BE2C (cell line): ENCODE measurements around the gene ZNF276. TPM values are rescaled to one million over a fixed set of nuclear protein-coding genes. Genes with fewer than 3 reads are reported as not detected.
"Not testable (repeated sequence)": the region's sequence is repeated elsewhere in the genome, so short reads cannot be mapped to it uniquely, and the experiment has no call there.

Experiments
- DNase-seq: peaks from one replicate; pipeline ENCODE4 v3.0.0-alpha.2; 2020
- H3K27me3 ChIP-seq: fragments of 250-450 bp; sonication (Bioruptor Pico); 2 replicates; pipeline ENCODE4 v1.5.1; 2020; ENCODE audit warnings: mild to moderate bottlenecking
- H3K36me3 ChIP-seq: fragments of 250-450 bp; sonication (Bioruptor Pico); 2 replicates; pipeline ENCODE4 v1.5.1; 2020; ENCODE audit warnings: mild to moderate bottlenecking
- H3K4me1 ChIP-seq: fragments of 250-450 bp; sonication (Bioruptor Pico); 2 replicates; pipeline ENCODE4 v1.5.1; 2020
- H3K4me3 ChIP-seq: 2 replicates; pipeline ENCODE4 v1.5.1; 2011; ENCODE audit warnings: low read depth, low read length
- H3K9me3 ChIP-seq: fragments of 250-450 bp; sonication (Bioruptor Pico); 2 replicates; pipeline ENCODE4 v1.5.1; 2020
- polyA plus RNA-seq: library from polyadenylated mRNA; unstranded; fragments of >200 nt; gene quantifications from one replicate; pipeline ENCODE4 v1.2.1, GENCODE V29; 2012; ENCODE audit warnings: low read depth, missing spikeins; ENCODE audit not compliant: insufficient read length, insufficient read depth
- TF ChIP-seq, protein P1 (sequence below): IDR thresholded peaks from 2 replicates; pipeline ENCODE4 v1.5.1; 2012; ENCODE audit warnings: mild to moderate bottlenecking, low read depth, low read length

The ZNF276 gene
- 73.7 TPM for polyA plus RNA-seq

GRCh38 chr16:89720813-89721545, at the start of gene ZNF276, which contains the start of gene VPS9D1:
ZNF276 (plus strand) TSS chr16:89721537; CDS start chr16:89721641, 104 bp downstream.
VPS9D1 (minus strand) TSS chr16:89720898; CDS start chr16:89720861, 37 bp downstream.
- no peaks in the 10 kb centered on the region for H3K9me3 ChIP-seq
- no peaks in the 10 kb centered on the region for H3K27me3 ChIP-seq
- H3K4me1 ChIP-seq = peaks cover 6% of the 10 kb centered on the region; the same call in 1 of the 2 replicates
- H3K4me3 ChIP-seq = peak within 1 kb of the TSS; percentile 64
- DNase-seq = peak; percentile 88
- H3K36me3 ChIP-seq = peaks cover 17% of the 10 kb centered on the region
- TF ChIP-seq, protein P1, sequence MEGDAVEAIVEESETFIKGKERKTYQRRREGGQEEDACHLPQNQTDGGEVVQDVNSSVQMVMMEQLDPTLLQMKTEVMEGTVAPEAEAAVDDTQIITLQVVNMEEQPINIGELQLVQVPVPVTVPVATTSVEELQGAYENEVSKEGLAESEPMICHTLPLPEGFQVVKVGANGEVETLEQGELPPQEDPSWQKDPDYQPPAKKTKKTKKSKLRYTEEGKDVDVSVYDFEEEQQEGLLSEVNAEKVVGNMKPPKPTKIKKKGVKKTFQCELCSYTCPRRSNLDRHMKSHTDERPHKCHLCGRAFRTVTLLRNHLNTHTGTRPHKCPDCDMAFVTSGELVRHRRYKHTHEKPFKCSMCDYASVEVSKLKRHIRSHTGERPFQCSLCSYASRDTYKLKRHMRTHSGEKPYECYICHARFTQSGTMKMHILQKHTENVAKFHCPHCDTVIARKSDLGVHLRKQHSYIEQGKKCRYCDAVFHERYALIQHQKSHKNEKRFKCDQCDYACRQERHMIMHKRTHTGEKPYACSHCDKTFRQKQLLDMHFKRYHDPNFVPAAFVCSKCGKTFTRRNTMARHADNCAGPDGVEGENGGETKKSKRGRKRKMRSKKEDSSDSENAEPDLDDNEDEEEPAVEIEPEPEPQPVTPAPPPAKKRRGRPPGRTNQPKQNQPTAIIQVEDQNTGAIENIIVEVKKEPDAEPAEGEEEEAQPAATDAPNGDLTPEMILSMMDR = no peak

- not testable (repeated sequence) for H3K27me3 ChIP-seq, H3K4me3 ChIP-seq, H3K9me3 ChIP-seq, DNase-seq, H3K36me3 ChIP-seq, H3K4me1 ChIP-seq
These were observed 49.8 kb upstream of the ZNF276 start for GRCh38 chr16:89671565-89671964.

DNA sequence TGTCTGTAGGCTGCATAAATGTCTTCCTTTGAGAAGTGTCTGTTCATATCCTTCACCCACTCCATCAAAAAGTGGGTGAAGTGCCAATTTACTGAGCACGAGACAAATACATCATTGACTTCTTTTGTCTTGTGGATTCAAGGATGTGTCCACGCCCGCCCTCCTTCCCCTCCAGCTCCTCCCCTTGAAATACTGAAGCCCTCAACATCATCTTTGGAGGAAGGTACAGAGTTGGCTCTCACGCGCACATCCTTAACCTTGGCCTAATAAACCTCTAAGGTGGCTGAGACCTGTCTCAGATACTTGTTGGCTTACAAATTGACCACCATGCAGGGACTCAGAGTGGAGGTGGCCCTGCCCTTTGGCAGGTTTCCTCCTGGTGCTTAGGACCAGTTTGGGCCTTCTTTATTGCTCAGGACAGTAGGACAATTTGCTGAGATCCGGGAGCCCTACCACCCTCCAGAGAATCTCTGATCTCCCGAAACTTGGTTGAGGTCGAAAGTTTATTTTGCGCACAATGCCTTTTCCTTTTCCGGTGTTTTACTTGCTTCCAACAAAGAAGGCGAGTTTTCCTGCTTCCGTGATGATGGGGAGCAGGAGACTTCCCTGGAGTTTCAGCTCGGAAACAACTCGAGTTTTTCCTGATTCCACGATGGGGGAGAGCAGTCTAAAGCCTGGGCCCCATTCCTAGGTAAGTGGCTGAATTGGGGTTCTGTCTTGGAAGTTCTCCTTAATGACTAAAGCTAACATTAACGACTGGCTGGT, 49.0 kb upstream of the ZNF276 start:
- Histone ChIP-seq H3K4me3 (no peak overlapping the region), H3K4me1 (no peaks in the 10 kb centered on the region), H3K27me3 (no peaks in the 10 kb centered on the region), H3K9me3 (no peaks in the 10 kb centered on the region), H3K36me3 (no peaks in the 10 kb centered on the region)
- TF ChIP-seq, protein P1 = no peak
- no peak for DNase-seq

DNA sequence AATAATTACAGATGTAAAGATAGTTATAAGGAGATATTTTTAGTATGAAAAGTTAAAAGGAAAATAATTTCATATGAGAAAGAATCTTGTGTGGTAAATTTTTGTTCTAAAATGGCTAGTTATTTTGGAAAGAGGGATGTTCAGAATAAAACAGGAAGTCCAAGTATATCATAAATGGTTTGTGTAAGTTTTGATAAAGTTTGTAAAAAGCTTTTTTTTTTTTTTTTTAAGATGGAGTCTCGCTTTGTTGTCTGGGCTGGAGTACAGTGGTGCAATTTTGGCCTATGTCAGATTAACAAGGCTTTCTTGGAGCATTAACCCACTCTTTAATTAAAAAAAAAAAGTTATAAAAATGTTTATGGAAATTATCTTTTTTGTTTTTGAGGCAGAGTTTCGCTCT, 43.1 kb upstream of the ZNF276 start:
- TF ChIP-seq, protein P1 = no peak
- H3K27me3 ChIP-seq = no peaks in the 10 kb centered on the region
- H3K36me3 ChIP-seq = no peaks in the 10 kb centered on the region
- no peak overlapping the region for H3K4me3 ChIP-seq
- DNase-seq = no peak
- no peaks in the 10 kb centered on the region for H3K4me1 ChIP-seq
- no peaks in the 10 kb centered on the region; the same call in 1 of the 2 replicates for H3K9me3 ChIP-seq

DNA sequence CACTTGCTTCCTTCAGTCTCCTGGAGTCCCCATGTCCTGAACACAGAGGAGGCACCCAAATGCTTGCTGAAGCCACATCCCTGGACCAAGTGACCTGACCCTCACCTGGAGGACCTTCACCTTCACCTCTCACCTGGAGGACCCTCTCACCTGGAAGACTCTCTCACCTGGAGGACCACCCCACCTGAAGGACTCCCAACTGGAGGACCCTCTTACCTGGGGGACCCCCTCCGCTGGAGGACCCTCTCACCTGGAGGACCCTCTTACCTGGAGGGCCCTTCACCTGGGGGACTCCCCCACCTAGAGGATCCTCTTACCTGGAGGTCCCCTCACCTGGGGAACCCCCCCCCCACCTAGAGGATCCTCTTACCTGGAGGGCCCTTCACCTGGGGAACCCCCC, 35.4 kb upstream of the ZNF276 start:
- no peaks in the 10 kb centered on the region for H3K27me3 ChIP-seq
- H3K9me3 ChIP-seq = no peaks in the 10 kb centered on the region
- TF ChIP-seq, protein P1 = no peak
- H3K4me3 ChIP-seq = no peak overlapping the region
- peaks cover 11% of the 10 kb centered on the region for H3K36me3 ChIP-seq
- no peaks in the 10 kb centered on the region; the same call in 1 of the 2 replicates for H3K4me1 ChIP-seq
- DNase-seq = no peak

GRCh38 chr16:89686520-89687091, 34.7 kb upstream of the ZNF276 start, which contains the start of gene CDK10:
CDK10 (plus strand) TSS chr16:89686689; CDS start chr16:89686711, 22 bp downstream.
- peak within 1 kb of the TSS; percentile 86 for H3K4me3 ChIP-seq
- peaks cover 16% of the 10 kb centered on the region for H3K36me3 ChIP-seq
- TF ChIP-seq, protein P1 = no peak
- peak; percentile 94 for DNase-seq
- H3K4me1 ChIP-seq = no peaks in the 10 kb centered on the region; the same call in 1 of the 2 replicates
- no peaks in the 10 kb centered on the region for H3K27me3 ChIP-seq
- no peaks in the 10 kb centered on the region for H3K9me3 ChIP-seq
